Measurements from ENCODE around the gene PWP2.
"Not testable (repeated sequence)": the region's sequence is repeated elsewhere in the genome, so short reads cannot be mapped to it uniquely, and the experiment has no call there.

The PWP2 gene

DNA sequence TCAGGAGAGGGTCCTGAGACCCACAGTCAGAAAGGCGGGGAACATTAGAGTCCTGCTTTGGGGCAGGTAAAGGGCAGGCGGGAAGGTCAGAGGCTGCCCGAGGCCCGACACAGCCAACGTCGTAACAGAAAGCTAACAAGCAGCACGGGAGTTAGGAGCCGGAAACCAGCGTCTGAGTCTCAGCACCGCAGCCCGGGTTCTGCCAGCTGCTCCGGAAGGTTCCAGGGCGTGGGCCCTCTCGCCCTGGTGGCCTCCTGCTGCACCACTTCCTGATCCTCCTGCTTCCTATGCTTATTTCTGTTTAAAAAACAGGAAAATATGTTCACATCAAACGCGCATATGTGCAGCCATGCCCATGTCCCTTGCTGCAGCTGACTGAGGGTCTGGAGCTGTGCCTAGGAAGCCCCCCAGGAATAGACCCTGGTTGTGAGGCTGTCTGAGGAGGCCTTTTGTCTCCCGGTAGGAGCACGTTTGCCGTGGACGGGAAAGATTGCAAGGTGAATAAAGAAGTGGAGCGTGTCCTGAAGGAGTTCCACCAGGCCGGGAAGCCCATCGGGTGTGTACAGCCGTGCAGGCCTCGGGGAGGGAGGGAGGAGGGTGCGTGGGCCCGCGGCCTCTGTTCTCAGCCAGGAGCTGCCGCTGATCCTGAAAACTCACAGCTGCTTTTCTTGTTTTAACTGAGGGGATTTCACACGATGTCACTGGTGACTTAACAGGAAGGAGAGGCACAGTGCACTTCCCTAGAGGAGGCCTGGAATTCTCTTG is 32.8 kb downstream of the PWP2 start:
- not testable (repeated sequence) for DNase-seq

GRCh38 chr21:44140552-44140932 is 33.3 kb downstream of the PWP2 start:
- not testable (repeated sequence) for DNase-seq

- not testable (repeated sequence) for DNase-seq
Measured at GRCh38 chr21:44142470-44142869, 35.3 kb downstream of the PWP2 start.

- not testable (repeated sequence) for DNase-seq
Measured at GRCh38 chr21:44143380-44143779, 36.2 kb downstream of the PWP2 start.

- DNase-seq = not testable (repeated sequence)
Measured at GRCh38 chr21:44143996-44144395, 36.8 kb downstream of the PWP2 start.

DNA sequence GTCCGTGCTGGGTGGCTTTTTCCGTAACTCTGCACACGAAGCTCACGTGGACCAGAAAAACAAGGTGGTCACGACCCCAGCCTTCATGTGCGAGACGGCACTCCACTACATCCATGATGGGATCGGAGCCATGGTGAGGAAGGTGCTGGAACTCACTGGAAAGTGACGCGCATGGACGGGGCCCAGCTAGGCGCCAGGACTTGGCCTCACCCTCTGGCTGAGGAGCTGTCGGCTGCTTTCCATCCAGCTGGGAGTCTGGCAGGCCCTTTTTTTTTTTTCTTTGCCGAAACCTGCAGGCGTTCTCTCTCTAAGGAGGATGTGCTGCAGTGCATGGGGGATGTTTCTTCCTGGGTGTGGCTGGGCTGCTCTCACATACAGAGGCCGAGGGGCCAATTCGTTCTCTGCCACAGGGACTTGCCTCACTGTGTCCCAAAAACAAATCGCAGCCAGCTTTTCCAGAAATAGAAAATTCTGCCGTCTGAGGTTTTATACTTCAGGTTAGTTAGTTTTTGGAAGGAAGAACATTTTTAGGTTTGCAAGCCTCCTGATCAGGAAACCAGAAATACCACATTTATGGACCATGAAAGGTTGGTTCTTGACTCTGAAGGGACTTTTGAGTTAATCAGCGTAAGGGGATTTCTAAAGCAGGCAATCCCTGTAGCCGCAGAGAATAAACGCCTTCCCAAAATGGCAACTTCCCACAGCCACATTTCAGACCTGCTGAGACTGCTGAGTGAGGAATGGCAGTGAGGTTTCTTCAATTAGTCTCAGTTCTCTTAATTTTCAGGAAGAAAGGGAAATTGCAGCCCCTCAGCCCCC is 37.8 kb downstream of the PWP2 start:
- not testable (repeated sequence) for DNase-seq

- not testable (repeated sequence) for DNase-seq
Measured at GRCh38 chr21:44145616-44146015, 38.4 kb downstream of the PWP2 start.

- not testable (repeated sequence) for DNase-seq
Measured at GRCh38 chr21:44147108-44147507, 39.9 kb downstream of the PWP2 start.

DNA sequence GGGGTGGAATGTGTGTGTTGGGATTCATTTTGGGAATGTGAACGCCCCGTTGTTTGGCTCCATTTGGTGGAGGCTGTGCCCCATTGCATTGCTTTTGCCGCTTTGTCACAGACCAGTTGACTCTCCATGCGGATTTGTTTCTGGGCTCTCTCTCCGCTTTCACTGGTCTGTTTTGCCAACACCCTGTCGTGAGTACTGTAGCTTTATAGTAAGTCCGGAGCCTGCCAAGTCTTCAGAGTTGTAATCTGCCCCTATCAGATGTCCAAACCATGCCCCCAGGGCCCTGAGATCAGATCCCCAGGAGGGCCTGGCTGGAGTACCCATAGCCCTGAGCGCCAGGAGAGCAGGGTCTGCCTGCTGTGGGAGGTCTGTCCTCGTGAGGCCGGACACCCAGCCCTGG is 43.1 kb downstream of the PWP2 start:
- DNase-seq = not testable (repeated sequence)

GRCh38 chr21:44153214-44153888 is 46.2 kb downstream of the PWP2 start:
- DNase-seq = not testable (repeated sequence)

DNA sequence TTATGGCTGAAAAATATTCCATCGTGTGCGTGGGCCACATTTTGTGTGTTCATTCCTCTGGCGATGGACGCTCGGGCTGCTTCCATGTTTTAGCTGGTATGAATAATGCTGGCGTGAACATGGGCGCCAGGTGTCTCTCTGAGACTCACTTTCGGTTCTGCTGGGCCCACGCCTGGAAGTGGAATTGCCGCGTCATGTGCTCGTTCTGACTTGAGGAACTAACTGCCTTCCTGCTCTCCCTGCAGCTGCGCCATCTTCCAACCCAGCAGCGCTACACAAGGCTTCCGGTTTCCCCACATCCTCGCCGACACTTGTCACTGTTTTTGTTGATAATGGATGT is 46.7 kb downstream of the PWP2 start:
- not testable (repeated sequence) for DNase-seq

DNA sequence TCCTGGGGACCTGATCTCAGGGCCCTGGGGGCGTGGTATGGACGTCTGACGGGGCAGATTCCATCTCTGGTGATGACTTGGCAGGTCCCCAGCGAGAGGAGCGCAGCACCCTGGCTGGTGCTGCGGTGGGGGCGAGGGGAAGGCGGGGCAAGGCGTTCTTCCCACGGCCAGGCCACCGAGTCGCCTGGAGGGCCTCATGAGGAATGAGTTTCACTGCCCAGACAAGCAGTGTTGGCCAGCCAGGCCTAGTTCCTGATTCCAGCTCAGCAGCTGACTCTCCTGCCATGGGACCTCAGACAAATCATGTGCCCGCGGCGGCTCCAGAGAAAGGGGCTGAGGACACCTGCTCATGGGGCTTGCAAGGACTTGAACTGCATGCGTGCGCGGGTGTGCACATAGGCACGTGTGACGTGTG is 47.6 kb downstream of the PWP2 start:
- not testable (repeated sequence) for DNase-seq

DNA sequence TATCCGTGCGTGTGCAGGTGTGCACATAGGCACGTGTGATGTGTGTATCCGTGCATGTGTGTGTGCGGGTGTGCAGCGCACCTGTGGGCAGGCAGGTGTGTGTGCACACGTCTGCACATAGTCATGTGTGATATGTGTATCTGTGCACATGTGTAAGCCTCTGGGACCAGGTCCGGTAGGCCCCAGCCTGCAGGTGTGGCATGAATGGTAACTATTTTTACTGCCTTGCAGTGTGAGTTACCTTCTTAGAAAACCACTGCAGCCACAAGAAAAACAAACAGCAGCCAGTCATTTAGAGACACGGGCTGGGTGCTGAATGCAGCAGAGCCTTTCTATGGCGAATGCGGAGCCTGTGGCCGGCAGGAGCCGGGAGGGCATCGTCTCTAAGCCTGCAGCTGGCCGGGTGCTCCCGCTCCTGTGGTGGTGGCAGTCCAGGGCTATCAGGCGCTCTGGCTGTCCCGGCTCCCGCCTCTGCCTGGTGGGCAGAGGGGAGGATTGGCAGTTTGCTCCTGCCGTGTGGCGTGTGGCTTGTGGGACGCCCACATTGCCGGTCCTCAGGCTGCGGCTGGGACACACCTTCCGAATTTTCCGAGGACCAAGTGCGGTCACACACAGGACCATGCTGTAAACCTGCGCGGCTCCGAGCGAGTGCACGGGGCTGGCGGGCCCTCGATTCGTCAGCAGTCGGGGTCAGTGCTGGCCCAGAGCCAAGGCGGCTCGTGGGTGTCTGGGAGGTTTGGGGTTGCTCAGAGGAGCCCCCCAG is 48.2 kb downstream of the PWP2 start:
- not testable (repeated sequence) for DNase-seq

GRCh38 chr21:44155994-44156380 is 48.8 kb downstream of the PWP2 start:
- not testable (repeated sequence) for DNase-seq

GRCh38 chr21:44157439-44158081 is 50.4 kb downstream of the PWP2 start:
- DNase-seq = not testable (repeated sequence)

DNA sequence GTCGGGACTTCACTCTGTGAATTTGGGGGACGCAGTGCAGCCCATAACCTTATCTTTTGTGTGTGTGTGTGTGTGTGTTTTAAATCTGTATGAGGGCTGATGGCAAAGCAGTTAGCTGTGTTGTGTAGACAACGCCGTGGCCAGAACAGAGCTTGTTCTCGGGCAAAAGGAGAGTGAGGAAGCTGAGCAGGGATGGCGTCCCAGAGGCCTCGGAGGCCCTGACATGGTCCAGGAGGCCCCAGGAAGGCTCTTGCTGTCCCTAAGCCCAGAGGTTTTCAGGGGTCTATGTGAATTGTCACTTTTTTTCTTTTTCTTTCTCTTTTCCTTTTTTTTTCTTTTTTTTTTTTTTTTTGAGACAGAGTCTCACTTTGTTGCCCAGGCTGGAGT is 50.9 kb downstream of the PWP2 start:
- not testable (repeated sequence) for DNase-seq

DNA sequence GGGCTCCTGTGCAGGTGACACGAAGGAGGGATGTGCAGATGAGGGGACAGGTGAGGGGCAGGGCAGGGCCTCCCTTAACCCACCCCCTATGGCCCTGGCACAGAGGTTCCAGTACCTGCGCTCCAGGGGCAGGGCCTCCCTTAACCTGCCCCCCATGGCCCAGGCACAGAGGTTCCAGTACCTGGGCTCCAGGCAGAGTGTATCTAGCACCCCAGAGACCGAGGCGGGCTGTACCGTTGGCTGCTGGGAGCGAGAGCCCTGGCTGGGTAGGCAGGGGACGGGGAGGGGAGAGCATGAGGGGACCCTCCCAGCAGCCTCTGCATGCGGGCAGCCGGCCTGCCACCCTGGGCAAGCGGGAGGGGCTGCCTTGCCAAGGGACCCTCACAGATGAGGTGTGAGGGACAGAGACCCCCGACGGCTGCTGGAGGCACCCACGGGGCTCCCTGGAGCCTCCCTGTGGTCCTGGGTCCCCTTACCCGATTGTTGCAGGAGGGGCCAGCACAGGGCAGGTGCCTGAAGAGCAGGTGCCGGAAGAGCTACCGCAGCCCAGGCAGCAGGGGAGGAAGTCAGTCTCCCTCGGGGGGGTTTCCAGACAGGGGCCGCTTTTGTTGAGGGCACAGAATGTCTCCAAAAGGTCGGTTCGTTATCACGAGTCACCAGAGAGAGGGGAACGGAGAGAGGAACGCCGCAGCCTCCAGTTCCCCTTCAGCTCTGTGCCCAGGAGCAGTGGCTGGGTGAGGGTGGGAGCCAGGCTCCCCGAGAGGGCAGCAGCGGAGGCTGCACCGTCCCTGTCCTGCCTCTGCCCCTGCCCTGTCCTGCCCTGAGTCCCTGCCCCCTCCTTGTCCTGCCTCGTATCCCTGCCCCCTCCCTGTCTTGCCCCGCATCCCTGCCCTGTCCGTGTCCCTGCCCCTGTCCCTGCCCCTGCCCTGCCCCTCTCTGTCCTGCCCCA is 52.4 kb downstream of the PWP2 start:
- not testable (repeated sequence) for DNase-seq

DNA sequence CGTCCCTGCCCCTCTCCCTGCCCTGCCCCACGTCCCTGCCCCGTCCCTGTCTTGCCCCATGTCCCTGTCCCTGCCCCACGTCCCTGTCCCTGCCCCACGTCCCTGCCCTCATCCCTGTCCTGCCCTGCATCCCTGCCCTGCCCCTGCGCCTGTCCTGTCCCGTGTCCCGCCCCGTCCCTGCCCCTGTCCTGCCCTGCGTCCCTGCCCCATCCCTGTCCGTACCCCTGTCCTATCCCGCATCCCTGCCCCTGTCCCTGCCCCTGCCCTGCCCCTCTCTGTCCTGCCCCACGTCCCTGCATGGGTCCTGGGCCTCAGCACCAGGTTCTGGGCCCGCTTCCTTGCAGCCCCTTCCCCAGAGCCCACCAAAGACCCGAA is 53.1 kb downstream of the PWP2 start:
- DNase-seq = not testable (repeated sequence)

DNA sequence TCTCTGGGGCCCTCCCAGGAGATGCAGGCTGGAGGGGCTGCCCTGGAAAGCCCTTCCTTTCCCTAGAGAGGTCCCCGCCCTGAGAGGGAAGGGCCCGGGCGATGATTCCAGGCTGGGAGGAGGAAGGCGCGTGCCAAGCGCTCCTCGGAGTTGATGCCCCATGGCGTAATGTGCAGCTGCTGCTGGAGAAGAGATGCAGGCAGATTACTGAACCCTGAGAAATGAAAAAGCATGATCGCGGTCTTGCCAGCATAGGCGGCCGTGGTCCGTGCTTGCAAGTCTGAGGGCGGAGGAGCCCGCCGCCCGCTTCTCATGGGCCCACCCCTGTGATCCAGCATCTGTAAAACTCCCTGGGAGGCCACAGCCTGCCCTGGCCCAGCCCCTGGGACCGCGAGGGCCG is 53.6 kb downstream of the PWP2 start:
- DNase-seq = not testable (repeated sequence)

GRCh38 chr21:44163167-44163653 is 56.0 kb downstream of the PWP2 start:
- DNase-seq = not testable (repeated sequence)

DNA sequence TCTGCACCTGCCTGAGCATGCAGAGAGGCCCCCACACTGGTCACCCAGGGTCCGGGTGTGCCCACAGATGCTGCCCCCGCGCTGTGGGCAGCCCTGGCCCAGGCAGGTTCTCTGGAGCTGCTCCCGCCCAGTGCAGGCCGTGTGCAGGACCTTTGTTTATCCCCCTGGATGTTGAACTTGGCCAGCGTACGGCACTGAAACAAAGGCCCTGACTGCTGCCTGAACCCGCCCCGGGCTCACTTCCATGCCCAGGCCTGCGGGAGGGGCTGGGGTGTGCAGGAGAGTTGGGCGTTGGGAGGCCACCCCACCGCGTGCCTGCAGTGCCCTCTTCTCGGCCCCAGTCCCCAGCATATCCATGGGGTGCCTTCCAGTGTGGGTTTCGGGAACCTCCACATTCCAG is 58.7 kb downstream of the PWP2 start:
- DNase-seq = not testable (repeated sequence)

Measured in KG1 (cell line).